NCI-H2171 (cell line): ENCODE measurements around the gene ZNF3.

ENCODE experiments used
- DNase-seq: peaks from one replicate; lab custom pipeline; 2025; lab: John Stamatoyannopoulos, UW

ZNF3 gene

GRCh38 chr7:100088621-100089457, 7.3 kb upstream of the ZNF3 start, which contains the start of gene COPS6:
TSS of gene COPS6 (plus strand) at chr7:100088969. CDS start at chr7:100088991, 22 bp downstream.
- peak; percentile 77 for DNase-seq

- DNase-seq, result no peak
Measured at GRCh38 chr7:100088095-100088620, 6.6 kb upstream of the ZNF3 start.

DNA sequence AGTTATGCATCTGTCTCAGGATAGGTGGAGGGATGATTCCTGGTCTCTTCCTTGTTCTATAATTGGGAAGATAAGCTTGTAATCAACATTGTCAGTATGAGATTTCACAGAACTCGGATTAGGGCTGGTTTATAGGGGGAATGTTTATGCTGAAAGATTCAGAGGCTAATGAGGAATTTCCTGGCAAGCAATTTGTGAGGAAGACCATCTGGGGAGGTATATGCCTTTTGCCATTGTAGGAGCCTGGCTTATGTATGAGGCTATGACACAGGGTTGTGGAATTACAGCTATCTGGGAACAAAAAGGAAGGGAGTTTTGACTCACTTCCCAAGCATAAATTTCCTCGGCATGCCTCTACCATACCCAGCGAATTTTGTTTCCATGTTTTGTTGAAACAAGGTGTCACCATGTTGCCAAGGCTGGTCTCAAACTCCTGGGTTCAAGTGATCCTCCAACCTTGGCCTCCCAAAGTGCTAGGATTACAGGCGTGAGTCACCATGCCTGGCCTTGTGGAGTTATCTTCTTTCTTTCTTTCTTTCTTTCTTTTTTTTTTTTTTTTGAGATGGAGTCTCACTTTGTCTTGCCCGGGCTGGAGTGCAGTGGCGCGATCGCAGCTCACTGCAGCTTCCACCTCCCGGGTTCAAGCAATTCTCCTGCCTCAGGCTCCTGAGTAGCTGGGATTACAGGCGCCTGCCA, 5.7 kb upstream of the ZNF3 start:
- no peak for DNase-seq

DNA sequence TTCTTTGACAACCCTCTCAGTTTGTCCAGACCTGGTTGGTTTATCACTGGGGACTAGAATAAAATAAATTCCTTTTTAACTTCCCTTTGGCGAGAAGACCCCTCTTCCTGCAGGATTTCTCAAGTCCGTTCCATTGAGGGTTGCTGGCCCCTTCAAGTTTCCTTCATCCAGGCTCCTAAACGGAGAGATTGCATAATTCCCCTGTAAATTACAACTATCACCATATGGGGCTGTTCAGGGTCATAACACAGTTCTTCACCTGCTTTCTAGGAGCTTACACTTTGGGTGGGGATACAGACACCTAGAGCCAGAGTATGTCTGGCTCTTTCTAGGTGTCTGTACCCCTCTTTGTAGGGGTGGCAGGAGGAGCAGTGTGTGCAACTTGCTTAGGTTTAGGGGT, 4.0 kb upstream of the ZNF3 start:
- DNase-seq, result no peak

GRCh38 chr7:100082978-100083377, 1.5 kb upstream of the ZNF3 start:
- DNase-seq, result no peak

DNA sequence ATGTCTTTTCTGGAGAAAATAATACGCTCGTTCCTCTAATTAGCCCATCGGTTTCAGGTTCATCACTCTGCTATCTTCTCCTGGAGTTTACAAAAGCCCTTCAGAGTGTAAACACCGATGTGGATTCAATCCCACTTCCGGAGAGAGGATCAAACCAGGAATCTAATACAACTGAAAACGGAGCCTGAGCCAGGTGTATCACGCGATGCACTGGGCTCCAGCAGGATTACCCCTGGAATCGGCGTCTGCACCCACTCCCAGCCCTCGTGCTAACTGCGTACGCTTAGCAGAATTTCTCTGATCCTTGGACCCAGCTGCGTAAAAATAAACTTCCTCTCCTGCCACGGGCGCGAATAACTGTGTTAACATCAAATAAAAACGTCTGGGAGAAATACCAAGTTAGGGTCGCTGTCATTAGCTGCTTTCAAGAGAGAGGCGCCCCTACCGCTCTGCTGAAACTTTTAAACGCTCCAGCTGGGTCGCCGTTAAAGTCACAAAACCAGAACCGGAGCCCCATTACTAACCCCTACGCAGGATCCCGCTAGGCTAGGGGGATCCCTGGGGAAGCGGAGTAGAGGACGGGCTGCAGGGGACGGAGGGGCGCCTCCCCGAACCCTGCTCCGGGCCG, 502 bp downstream of the ZNF3 start:
- DNase-seq, result no peak

DNA sequence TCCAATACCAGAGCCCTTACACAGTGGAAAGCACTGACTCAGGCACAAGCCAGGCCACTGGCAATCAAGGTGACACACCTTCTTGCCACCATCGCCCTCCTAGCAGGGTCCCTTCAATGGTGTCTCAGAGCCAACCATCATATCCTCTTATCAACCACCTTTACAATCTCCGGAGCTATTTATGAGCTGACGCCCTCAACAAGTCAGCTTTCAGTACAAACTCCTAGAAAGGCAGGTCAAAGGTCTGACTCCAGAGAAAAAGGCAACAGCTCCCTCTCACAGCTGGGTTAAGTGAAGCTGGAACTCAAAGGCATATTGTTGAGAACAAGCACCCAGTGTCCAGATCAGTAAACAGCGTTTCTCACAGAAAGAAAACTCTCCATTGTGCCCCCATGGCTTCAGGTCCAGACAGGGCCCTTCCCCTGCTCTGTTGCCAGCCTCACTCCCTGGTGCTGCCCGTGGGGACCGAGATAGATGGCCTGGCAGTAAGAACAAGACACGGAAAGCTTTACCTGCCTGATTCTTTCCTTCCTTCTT, 2.4 kb downstream of the ZNF3 start:
- no peak for DNase-seq

- no peak for DNase-seq
Measured at GRCh38 chr7:100077205-100077604, 4.3 kb downstream of the ZNF3 start.

DNA sequence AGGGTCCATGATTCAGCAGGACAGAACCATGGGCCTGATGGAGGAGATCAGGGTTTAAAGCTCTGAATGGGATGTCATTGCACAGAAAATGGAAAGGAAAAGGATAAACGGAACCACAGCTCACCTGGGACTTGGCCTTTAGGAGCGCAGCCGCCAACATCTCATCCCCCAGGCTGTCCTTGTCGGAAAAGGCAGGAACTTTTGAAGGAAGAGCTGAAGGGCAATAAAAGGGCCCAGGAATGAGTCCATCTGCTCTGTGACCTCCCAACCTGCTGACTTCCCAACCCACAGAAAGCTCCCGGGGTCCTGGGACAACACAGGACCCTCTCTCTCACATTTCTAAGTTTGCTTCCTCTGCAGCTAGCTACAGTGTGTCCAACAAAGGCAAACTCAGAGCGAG, 6.1 kb downstream of the ZNF3 start:
- DNase-seq, result no peak

GRCh38 chr7:100074841-100075240, 6.7 kb downstream of the ZNF3 start:
- DNase-seq, result no peak

- no peak for DNase-seq
Measured at GRCh38 chr7:100072462-100072861, 9.1 kb downstream of the ZNF3 start.

- no peak for DNase-seq
Measured at GRCh38 chr7:100071018-100071723, 10.4 kb downstream of the ZNF3 start.

GRCh38 chr7:100069991-100070390, 11.5 kb downstream of the ZNF3 start:
- no peak for DNase-seq

DNA sequence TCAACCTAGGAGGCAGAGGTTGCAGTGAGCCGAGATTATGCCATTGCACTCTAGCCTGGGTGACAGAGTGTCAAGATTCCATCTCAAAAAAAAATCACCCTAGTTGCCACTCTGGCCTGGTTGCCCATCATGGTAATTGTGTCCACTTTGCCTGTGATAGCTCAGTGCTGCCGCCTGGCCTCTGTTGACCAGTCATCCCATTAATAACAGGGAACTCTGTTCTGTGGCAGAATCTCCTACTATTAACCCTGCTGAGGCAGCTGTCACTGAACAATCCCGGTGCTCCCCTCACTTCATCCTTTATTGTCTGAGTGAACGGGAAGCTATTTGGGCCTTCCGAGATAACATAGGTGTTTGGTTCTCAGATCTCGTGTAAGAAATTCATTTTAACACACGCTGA, 14.6 kb downstream of the ZNF3 start:
- no peak for DNase-seq

DNA sequence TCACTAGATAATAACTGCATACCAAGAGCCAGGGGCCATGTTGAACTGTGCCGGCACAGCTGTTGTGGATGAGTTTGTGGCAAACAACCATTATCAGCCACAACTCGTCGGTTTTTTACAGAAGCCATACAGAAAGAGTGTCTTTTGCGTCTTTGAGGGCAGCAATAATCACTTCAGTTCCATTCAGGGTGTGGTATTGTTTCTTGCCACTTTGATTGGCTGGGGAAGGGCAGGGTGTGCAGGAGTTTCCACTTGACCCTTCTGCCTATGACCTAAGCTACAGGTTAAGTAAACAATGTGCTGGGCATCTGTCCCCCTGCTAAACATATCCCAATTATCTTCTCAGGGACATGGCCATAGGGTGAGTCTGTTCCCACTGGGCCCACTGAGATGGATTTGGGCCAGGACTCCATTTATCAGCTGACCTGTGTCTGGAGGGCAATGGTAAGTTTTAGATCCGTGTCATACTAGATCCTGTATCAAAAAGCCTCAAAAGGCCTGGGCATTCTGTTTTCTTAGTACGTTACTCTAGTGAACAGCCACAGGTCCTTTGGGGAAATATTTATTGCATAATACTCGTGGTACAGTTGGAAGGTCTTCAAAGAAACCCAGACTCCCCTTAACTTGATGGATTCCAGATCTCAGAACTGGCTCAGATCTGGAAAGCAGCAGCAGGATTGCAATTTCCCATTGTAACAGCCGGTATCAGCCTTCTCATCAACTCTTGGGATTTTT, 15.9 kb downstream of the ZNF3 start:
- no peak for DNase-seq

DNA sequence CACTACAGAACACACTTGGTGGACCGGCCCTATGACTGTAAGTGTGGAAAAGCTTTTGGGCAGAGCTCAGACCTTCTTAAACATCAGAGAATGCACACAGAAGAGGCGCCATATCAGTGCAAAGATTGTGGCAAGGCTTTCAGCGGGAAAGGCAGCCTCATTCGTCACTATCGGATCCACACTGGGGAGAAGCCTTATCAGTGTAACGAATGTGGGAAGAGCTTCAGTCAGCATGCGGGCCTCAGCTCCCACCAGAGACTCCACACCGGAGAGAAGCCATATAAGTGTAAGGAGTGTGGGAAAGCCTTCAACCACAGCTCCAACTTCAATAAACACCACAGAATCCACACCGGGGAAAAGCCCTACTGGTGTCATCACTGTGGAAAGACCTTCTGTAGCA, 17.4 kb downstream of the ZNF3 start:
- no peak for DNase-seq

DNA sequence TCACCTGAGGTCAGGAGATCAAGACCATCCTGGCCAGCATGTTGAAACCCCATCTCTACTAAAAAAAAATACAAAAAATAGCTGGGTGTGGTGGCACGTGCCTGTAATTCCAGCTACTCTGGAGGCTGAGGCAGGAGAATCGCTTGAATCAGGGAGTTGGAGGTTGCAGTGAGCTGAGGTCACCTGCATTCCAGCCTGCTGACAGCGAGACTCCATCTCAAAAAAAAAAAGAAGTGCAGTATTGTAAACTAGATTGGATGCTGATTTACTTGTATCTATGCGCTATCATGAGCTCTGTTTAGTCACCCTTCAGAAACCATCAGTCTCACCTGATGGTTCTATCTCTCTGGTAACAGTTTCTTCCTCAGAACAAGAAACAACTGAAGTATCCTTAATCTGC, 18.1 kb downstream of the ZNF3 start:
- DNase-seq, result no peak

DNA sequence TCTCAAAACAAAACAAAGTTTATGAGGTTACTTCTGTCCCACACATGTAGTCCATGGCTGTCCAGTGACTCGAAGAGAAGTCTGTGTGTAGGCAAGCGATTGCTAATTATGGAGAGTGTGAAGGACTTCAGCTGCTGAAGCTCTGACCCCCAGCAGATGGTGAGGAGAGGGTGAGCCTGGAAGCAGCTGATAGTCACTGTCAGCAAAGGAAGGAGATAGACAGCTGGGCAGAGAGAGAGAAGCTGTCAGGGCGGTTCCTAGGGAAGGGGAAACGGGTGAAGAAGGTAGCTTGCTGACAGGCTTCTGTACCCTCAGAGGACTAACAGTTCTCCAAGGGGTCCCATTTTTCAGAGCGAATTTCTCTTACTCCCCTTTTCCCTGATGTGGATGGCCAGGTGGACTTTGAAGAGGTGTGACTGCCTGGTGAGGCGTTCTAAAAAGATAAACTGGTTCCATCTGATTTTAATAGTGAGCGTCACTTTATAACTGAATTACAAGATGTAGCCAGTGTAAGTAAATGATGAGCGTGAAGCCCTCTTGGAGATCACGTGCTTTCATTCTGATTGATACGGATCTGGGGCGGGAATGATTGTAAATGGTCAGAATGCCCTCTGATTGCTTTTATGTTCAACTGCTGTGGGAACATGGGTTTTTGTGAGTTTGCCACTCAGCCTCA, 19.9 kb downstream of the ZNF3 start:
- no peak for DNase-seq

DNA sequence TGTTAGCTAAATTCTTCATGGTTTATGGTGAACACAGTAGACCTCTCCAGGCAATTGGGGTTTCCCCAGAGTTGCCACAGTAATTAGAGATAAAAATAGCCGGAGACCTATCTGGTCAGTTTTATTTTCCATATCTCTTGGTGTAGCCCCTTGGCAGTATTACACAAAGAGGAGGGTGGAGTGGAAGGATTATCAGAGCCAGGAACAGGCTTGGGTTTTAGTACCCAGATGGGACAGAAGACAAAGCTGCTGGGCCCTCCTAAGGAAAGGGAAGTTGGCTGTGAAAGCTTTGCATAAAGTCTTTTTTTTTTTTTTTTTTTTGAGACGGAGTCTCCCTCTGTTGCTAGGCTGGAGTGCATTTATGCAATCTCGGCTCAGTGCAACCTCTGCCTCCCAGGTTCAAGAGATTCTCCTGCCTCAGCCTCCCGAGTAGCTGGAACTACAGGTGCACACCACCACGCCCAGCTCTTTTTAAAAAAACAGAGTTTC, 22.2 kb downstream of the ZNF3 start:
- DNase-seq, result no peak

- DNase-seq, result no peak
Measured at GRCh38 chr7:100057006-100057405, 24.5 kb downstream of the ZNF3 start.
